Left cardiac atrium (tissue), 4 donors: ENCODE results near the gene SAXO2. TPM values are rescaled to one million over a fixed set of nuclear protein-coding genes. Genes with fewer than 3 reads are reported as not detected.
"Not testable (repeated sequence)": the region's sequence is repeated elsewhere in the genome, so short reads cannot be mapped to it uniquely, and the experiment has no call there.

Experiments used
- ATAC-seq, 2 donors: fragments of 200-7000 bp; cut with Tn5 transposase; one replicate each; pipeline ENCODE4 v1.9.1; 2020; ENCODE audit warnings: mild to moderate bottlenecking in 2 of 2, moderate library complexity in 2 of 2
- DNase-seq: peaks from one replicate; pipeline ENCODE4 v3.0.0-alpha.2; 2020
- intact Hi-C, 2 donors: fragments of 100-400 bp; cut with DNase I; formaldehyde crosslinking; loops; one replicate each; pipeline versions ENCODE4 v1.14.1 to v1.15.1; 2022 to 2023
- total RNA-seq, 2 donors: library from RNA; stranded (reverse); fragmentation: NEBNext Ultra II Directional; extraction: Animal tissue kit (Norgen Biotek cat#: 25700); gene quantifications; one replicate each; pipeline ENCODE4 v1.2.1, GENCODE V29; 2021
- donor health status: DM: no; HTN: yes; CAD: no.
- donor health status: DM: no; HTN: yes; CAD: no; lungs with severe emphysema.
- donor health status: DM: yes; HTN: yes; CAD: no.
- donor health status: Dilated cardiomyopathy.

The SAXO2 gene
- total RNA-seq, 2 donors from 2014 or later: 2.7 to 3.1 TPM

GRCh38 chr15:82309802-82310201 is 47.2 kb downstream of the SAXO2 start:
- ATAC-seq (no peak), DNase-seq (no peak)
- intact Hi-C loops: no loop called here

- ATAC-seq, DNase-seq, intact Hi-C loops: not testable (repeated sequence)
Measured at GRCh38 chr15:82311321-82311720, 48.7 kb downstream of the SAXO2 start.

- intact Hi-C loops: no loop called here
- ATAC-seq (no peak), DNase-seq (no peak)
Measured at GRCh38 chr15:82312586-82313349, 50.1 kb downstream of the SAXO2 start.

GRCh38 chr15:82313446-82313845 is 50.8 kb downstream of the SAXO2 start:
- DNase-seq: no peak
- no peak for ATAC-seq

GRCh38 chr15:82313951-82314768 is 51.5 kb downstream of the SAXO2 start:
- intact Hi-C loops, DNase-seq: not testable (repeated sequence)
- ATAC-seq: peak in 1 of 2 donors; percentile 13

More at GRCh38 chr15:82313446-82313845, 50.8 kb downstream of the SAXO2 start:
- intact Hi-C loops: no loop called here

GRCh38 chr15:82314769-82315518 is 52.3 kb downstream of the SAXO2 start:
- ATAC-seq (no peak), DNase-seq (no peak)
- intact Hi-C loops: no loop called here

- peak; percentile 47 to 73 for ATAC-seq
- DNase-seq: no peak
- intact Hi-C loops: no loop called here
Measured at GRCh38 chr15:82315519-82316246, 53.1 kb downstream of the SAXO2 start.

GRCh38 chr15:82316247-82317090 is 53.9 kb downstream of the SAXO2 start:
- intact Hi-C loops, ATAC-seq, DNase-seq: not testable (repeated sequence)

- DNase-seq (no peak), ATAC-seq (no peak)
- intact Hi-C loops: no loop called here
Measured at GRCh38 chr15:82317091-82317489, 54.5 kb downstream of the SAXO2 start.

- DNase-seq, ATAC-seq, intact Hi-C loops: not testable (repeated sequence)
Measured at GRCh38 chr15:82317516-82317915, 54.9 kb downstream of the SAXO2 start.

GRCh38 chr15:82318281-82318680 is 55.7 kb downstream of the SAXO2 start:
- ATAC-seq, DNase-seq, intact Hi-C loops: not testable (repeated sequence)

GRCh38 chr15:82319522-82320278 is 57.1 kb downstream of the SAXO2 start:
- intact Hi-C loops, DNase-seq, ATAC-seq: not testable (repeated sequence)

GRCh38 chr15:82320861-82321260 is 58.2 kb downstream of the SAXO2 start:
- ATAC-seq, DNase-seq, intact Hi-C loops: not testable (repeated sequence)

- ATAC-seq, DNase-seq, intact Hi-C loops: not testable (repeated sequence)
Measured at GRCh38 chr15:82322488-82322887, 59.9 kb downstream of the SAXO2 start.

GRCh38 chr15:82324831-82325230 is 62.2 kb downstream of the SAXO2 start:
- DNase-seq, ATAC-seq, intact Hi-C loops: not testable (repeated sequence)

- ATAC-seq, DNase-seq, intact Hi-C loops: not testable (repeated sequence)
Measured at GRCh38 chr15:82325646-82326045, 63.0 kb downstream of the SAXO2 start.

GRCh38 chr15:82326896-82327295 is 64.3 kb downstream of the SAXO2 start:
- intact Hi-C loops: not testable (repeated sequence)

More at GRCh38 chr15:82326896-82327295, 64.3 kb downstream of the SAXO2 start:
- ATAC-seq, DNase-seq: not testable (repeated sequence)
